Measurements from ENCODE around the gene PMM2.

DNA sequence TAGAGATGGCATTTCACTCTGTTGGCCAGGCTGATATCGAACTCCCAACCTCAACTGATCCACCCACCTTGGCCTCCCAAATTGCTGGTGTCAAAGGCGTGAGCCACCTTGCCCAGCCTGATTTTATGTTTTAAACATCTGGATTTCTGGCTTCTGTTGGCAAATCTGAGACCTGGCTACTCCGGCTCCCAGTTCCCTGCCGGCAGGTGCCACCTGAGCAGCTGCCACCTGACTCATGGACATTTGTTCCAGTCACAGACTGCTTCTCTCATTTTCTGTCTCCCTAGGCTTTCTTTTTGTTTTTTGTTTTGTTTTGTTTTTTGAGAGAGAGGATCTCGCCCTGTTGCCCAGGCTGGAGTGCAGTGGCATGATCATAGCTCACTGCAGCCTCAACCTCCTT is 9.6 kb downstream of the PMM2 start:
- TF ChIP-seq EZH2 (IDR thresholded peaks at IDR 0.05; ENCODE audit: borderline replicate concordance), result no peak
- TF ChIP-seq, protein P1, sequence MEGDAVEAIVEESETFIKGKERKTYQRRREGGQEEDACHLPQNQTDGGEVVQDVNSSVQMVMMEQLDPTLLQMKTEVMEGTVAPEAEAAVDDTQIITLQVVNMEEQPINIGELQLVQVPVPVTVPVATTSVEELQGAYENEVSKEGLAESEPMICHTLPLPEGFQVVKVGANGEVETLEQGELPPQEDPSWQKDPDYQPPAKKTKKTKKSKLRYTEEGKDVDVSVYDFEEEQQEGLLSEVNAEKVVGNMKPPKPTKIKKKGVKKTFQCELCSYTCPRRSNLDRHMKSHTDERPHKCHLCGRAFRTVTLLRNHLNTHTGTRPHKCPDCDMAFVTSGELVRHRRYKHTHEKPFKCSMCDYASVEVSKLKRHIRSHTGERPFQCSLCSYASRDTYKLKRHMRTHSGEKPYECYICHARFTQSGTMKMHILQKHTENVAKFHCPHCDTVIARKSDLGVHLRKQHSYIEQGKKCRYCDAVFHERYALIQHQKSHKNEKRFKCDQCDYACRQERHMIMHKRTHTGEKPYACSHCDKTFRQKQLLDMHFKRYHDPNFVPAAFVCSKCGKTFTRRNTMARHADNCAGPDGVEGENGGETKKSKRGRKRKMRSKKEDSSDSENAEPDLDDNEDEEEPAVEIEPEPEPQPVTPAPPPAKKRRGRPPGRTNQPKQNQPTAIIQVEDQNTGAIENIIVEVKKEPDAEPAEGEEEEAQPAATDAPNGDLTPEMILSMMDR (IDR thresholded peaks at IDR 0.05; ENCODE audit: poor library complexity), result no peak
- no peak for TF ChIP-seq EZH2phosphoT487 (IDR thresholded peaks at IDR 0.05; ENCODE audit: low read depth, severe bottlenecking, unreplicated experiment)

Measured in hepatocyte (in vitro differentiated cells).